Measurements from ENCODE around the gene IL16. TPM values are rescaled to one million over a fixed set of nuclear protein-coding genes. Genes with fewer than 3 reads are reported as not detected.

IL16 gene
- total and polyA plus RNA-seq, 10 donors: 93.9 to 159 (median 128) TPM

GRCh38 chr15:81293728-81294515 is 97.2 kb downstream of the IL16 start:
- DNase-seq: peak; percentile 89
- Histone ChIP-seq H3K36me3 (peaks cover 0 to 13% (median 0%) of the 10 kb centered on the region in 6 donors), H3K9me3 (no peaks in the 10 kb centered on the region), H3K27ac (peak overlapping the region; percentile 82 to 98 (median 92)), H3K4me1 (peaks cover 30 to 92% (median 77%) of the 10 kb centered on the region in 6 donors), H3K4me3 (peak overlapping the region in 7 of 8 donors; percentile 15 to 82 (median 36)), H3K27me3 (replicated peaks in 1 of 7) (no peaks in the 10 kb centered on the region)
- intact Hi-C loops (cut with DNase I; ENCODE audit: low total_unique reads): no loop called here
- 10 to 18% (median 16%) methylated on average over 9 of the region's 9 CpGs for WGBS, 5 donors
- peak in 2 of 3 donors; percentile 73 to 87 for TF ChIP-seq POLR2A (IDR thresholded peaks at IDR 0.05)
- peak in 1 of 3 donors; percentile 85 for TF ChIP-seq POLR2AphosphoS5 (IDR thresholded peaks at IDR 0.05)
- TF ChIP-seq CTCF (IDR thresholded peaks at IDR 0.05 in 8 of 11, conservative IDR thresholded peaks at IDR 0.05 in 3 of 11): no peak

GRCh38 chr15:81294516-81294880 is 97.8 kb downstream of the IL16 start:
- TF ChIP-seq POLR2A (IDR thresholded peaks at IDR 0.05) (no peak), CTCF (IDR thresholded peaks at IDR 0.05 in 8 of 11, conservative IDR thresholded peaks at IDR 0.05 in 3 of 11) (peak in 1 of 11 experiments; percentile 25)

GRCh38 chr15:81295486-81296121 is 98.9 kb downstream of the IL16 start:
- intact Hi-C loops (cut with DNase I; ENCODE audit: low total_unique reads): no loop called here
- 31 to 56% (median 33%) methylated on average over 5 of the region's 5 CpGs for WGBS, 5 donors
- H3K27ac ChIP-seq: peak overlapping the region; percentile 82 to 98 (median 92)

More at GRCh38 chr15:81294516-81294880, 97.8 kb downstream of the IL16 start:
- peaks cover 30 to 92% (median 79%) of the 10 kb centered on the region in 6 donors for H3K4me1 ChIP-seq
- peak overlapping the region in 6 of 8 donors; percentile 15 to 82 (median 36) for H3K4me3 ChIP-seq
- H3K27ac ChIP-seq: peak overlapping the region; percentile 82 to 98 (median 92)
- H3K9me3 ChIP-seq: no peaks in the 10 kb centered on the region
- 9 to 18% (median 15%) methylated on average over 6 of the region's 6 CpGs for WGBS, 5 donors
- H3K36me3 ChIP-seq: peaks cover 0 to 17% (median 2%) of the 10 kb centered on the region in 6 donors
- no peaks in the 10 kb centered on the region for H3K27me3 ChIP-seq (replicated peaks in 1 of 7)
- DNase-seq: peak; percentile 82
- intact Hi-C loops (cut with DNase I; ENCODE audit: low total_unique reads): no loop called here

More at GRCh38 chr15:81295486-81296121, 98.9 kb downstream of the IL16 start:
- no peaks in the 10 kb centered on the region for H3K27me3 ChIP-seq (replicated peaks in 1 of 7)
- H3K4me3 ChIP-seq: peak overlapping the region in 3 of 8 donors; percentile 65 to 87 (median 82)
- peak; percentile 56 for DNase-seq
- H3K36me3 ChIP-seq: peaks cover 0 to 28% (median 13%) of the 10 kb centered on the region in 6 donors
- TF ChIP-seq POLR2AphosphoS5 (IDR thresholded peaks at IDR 0.05) (no peak), CTCF (IDR thresholded peaks at IDR 0.05 in 8 of 11, conservative IDR thresholded peaks at IDR 0.05 in 3 of 11) (no peak), POLR2A (IDR thresholded peaks at IDR 0.05) (no peak)
- no peaks in the 10 kb centered on the region for H3K9me3 ChIP-seq
- peaks cover 29 to 98% (median 87%) of the 10 kb centered on the region in 6 donors for H3K4me1 ChIP-seq
